ENCODE results near the gene FAM168A. TPM values are rescaled to one million over a fixed set of nuclear protein-coding genes. Genes with fewer than 3 reads are reported as not detected.
A peak's percentile ranks its signal among the peaks of the same experiment; 100 is the strongest.

FAM168A gene
- total and polyA plus RNA-seq, 2 donors (not counting 1 experiment from before 2014, with no cell fraction given) = 16.3 to 23.8 TPM

- Histone ChIP-seq H3K9me3 (ENCODE audit: control insufficient read depth, insufficient read depth, low read depth, low read length) (no peaks in the 10 kb centered on the region), H2AFZ (ENCODE audit: low read length) (no peak overlapping the region), H3K36me3 (ENCODE audit: control insufficient read depth, insufficient read depth, low read length) (peaks cover 70% of the 10 kb centered on the region), H4K20me1 (ENCODE audit: control insufficient read depth, extremely low read depth, insufficient read depth, low read length) (no peaks in the 10 kb centered on the region), H3K4me3 (replicated peaks in 1 of 4; ENCODE audit: control extremely low read depth in 1 of 4, insufficient read depth in 1 of 4, low read depth in 3 of 4, low read length in 4 of 4) (no peak overlapping the region), H3K9ac (ENCODE audit: insufficient read depth, low read length) (no peak overlapping the region), H3K27me3 (ENCODE audit: control insufficient read depth, insufficient read depth, low read length) (no peaks in the 10 kb centered on the region), H3K79me2 (ENCODE audit: control insufficient read depth, insufficient read depth, low read length) (no peaks in the 10 kb centered on the region), H3K27ac (ENCODE audit: insufficient read depth, low read length) (no peak overlapping the region), H3K4me2 (ENCODE audit: extremely low read depth, insufficient read depth, low read length) (no peak overlapping the region), H3K4me1 (ENCODE audit: control insufficient read depth, extremely low read depth, insufficient read depth, low read length) (peaks cover 25% of the 10 kb centered on the region)
- no peak for DNase-seq (ENCODE audit: low read depth in 2 of 2)
- TF ChIP-seq CTCF (conservative IDR thresholded peaks at IDR 0.05 in 1 of 2, IDR thresholded peaks at IDR 0.05 in 1 of 2; ENCODE audit: low read depth in 1 of 2, low read length in 2 of 2) = no peak
Observed at GRCh38 chr11:73360743-73361369, 237.1 kb downstream of the FAM168A start.

GRCh38 chr11:73359930-73360742 is 237.8 kb downstream of the FAM168A start:
- no peaks in the 10 kb centered on the region for H3K79me2 ChIP-seq (ENCODE audit: control insufficient read depth, insufficient read depth, low read length)
- H3K36me3 ChIP-seq (ENCODE audit: control insufficient read depth, insufficient read depth, low read length) = peaks cover 68% of the 10 kb centered on the region
- H4K20me1 ChIP-seq (ENCODE audit: control insufficient read depth, extremely low read depth, insufficient read depth, low read length) = no peaks in the 10 kb centered on the region
- H3K4me2 ChIP-seq (ENCODE audit: extremely low read depth, insufficient read depth, low read length) = no peak overlapping the region
- H3K27ac ChIP-seq (ENCODE audit: insufficient read depth, low read length) = peak overlapping the region; percentile 69
- no peaks in the 10 kb centered on the region for H3K27me3 ChIP-seq (ENCODE audit: control insufficient read depth, insufficient read depth, low read length)
- H3K9ac ChIP-seq (ENCODE audit: insufficient read depth, low read length) = no peak overlapping the region
- TF ChIP-seq CTCF (conservative IDR thresholded peaks at IDR 0.05 in 1 of 2, IDR thresholded peaks at IDR 0.05 in 1 of 2; ENCODE audit: low read depth in 1 of 2, low read length in 2 of 2) (peak; percentile 36 to 37), EZH2 (IDR thresholded peaks at IDR 0.05; ENCODE audit: low read length, missing control alignments) (no peak)
- peaks cover 25% of the 10 kb centered on the region for H3K4me1 ChIP-seq (ENCODE audit: control insufficient read depth, extremely low read depth, insufficient read depth, low read length)
- H3K9me3 ChIP-seq (ENCODE audit: control insufficient read depth, insufficient read depth, low read depth, low read length) = no peaks in the 10 kb centered on the region
- DNase-seq (ENCODE audit: low read depth in 2 of 2) = peak; percentile 39 to 48
- no peak overlapping the region for H2AFZ ChIP-seq (ENCODE audit: low read length)
- no peak overlapping the region for H3K4me3 ChIP-seq (replicated peaks in 1 of 4; ENCODE audit: control extremely low read depth in 1 of 4, insufficient read depth in 1 of 4, low read depth in 3 of 4, low read length in 4 of 4)

DNA sequence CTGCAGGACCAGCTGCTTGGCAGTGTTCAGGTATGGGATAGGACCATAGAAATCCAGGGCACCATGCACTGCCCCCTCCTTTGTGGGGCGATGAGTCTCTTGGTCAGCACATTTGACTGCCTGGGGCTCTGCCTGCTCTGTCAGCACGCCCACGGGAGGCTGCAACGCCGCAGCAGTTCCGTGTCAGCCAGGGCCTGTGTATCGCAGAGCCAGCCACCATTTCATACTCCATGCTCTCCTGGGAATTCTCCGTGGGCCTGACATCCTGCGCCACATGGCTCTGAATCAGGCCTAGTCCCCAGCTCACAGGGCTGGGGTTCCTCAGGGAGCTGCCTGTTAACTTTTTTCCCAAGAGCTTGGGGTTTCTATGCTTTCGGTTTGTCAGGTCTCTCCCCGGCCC is 238.6 kb downstream of the FAM168A start:
- H3K9me3 ChIP-seq (ENCODE audit: control insufficient read depth, insufficient read depth, low read depth, low read length) = no peaks in the 10 kb centered on the region
- H3K79me2 ChIP-seq (ENCODE audit: control insufficient read depth, insufficient read depth, low read length) = no peaks in the 10 kb centered on the region
- peaks cover 69% of the 10 kb centered on the region for H3K36me3 ChIP-seq (ENCODE audit: control insufficient read depth, insufficient read depth, low read length)
- TF ChIP-seq CTCF (conservative IDR thresholded peaks at IDR 0.05 in 1 of 2, IDR thresholded peaks at IDR 0.05 in 1 of 2; ENCODE audit: low read depth in 1 of 2, low read length in 2 of 2) (no peak), EZH2 (IDR thresholded peaks at IDR 0.05; ENCODE audit: low read length, missing control alignments) (no peak)
- DNase-seq (ENCODE audit: low read depth in 2 of 2) = no peak
- no peak overlapping the region for H3K4me2 ChIP-seq (ENCODE audit: extremely low read depth, insufficient read depth, low read length)
- peaks cover 25% of the 10 kb centered on the region for H3K4me1 ChIP-seq (ENCODE audit: control insufficient read depth, extremely low read depth, insufficient read depth, low read length)
- no peak overlapping the region for H3K4me3 ChIP-seq (replicated peaks in 1 of 4; ENCODE audit: control extremely low read depth in 1 of 4, insufficient read depth in 1 of 4, low read depth in 3 of 4, low read length in 4 of 4)
- peak overlapping the region; percentile 69 for H3K27ac ChIP-seq (ENCODE audit: insufficient read depth, low read length)
- H2AFZ ChIP-seq (ENCODE audit: low read length) = no peak overlapping the region
- no peaks in the 10 kb centered on the region for H3K27me3 ChIP-seq (ENCODE audit: control insufficient read depth, insufficient read depth, low read length)
- H4K20me1 ChIP-seq (ENCODE audit: control insufficient read depth, extremely low read depth, insufficient read depth, low read length) = no peaks in the 10 kb centered on the region
- H3K9ac ChIP-seq (ENCODE audit: insufficient read depth, low read length) = no peak overlapping the region
